NOMO-1 (cell line): ENCODE results near the gene NKAIN2.
"Not testable (repeated sequence)": the region's sequence is repeated elsewhere in the genome, so short reads cannot be mapped to it uniquely, and the experiment has no call there.

Experiments used
- DNase-seq, 2 experiments: peaks; one replicate each; lab custom pipeline; 2025; ENCODE audit not compliant: unreplicated experiment in 2 of 2; lab: John Stamatoyannopoulos, UW

Gene NKAIN2

GRCh38 chr6:124722141-124722878 is 918.6 kb downstream of the NKAIN2 start:
- no peak for DNase-seq

GRCh38 chr6:124723671-124724070 is 920.0 kb downstream of the NKAIN2 start:
- no peak for DNase-seq

GRCh38 chr6:124737804-124738203 is 934.1 kb downstream of the NKAIN2 start:
- DNase-seq: not testable (repeated sequence)

GRCh38 chr6:124738482-124738881 is 934.8 kb downstream of the NKAIN2 start:
- DNase-seq: no peak

GRCh38 chr6:124741341-124741740 is 937.7 kb downstream of the NKAIN2 start:
- no peak for DNase-seq

GRCh38 chr6:124742971-124743370 is 939.3 kb downstream of the NKAIN2 start:
- DNase-seq: no peak

- no peak for DNase-seq
Measured at GRCh38 chr6:124743420-124743819, 939.8 kb downstream of the NKAIN2 start.

GRCh38 chr6:124747349-124747748 is 943.7 kb downstream of the NKAIN2 start:
- no peak for DNase-seq

GRCh38 chr6:124748778-124749177 is 945.1 kb downstream of the NKAIN2 start:
- DNase-seq: no peak

GRCh38 chr6:124753001-124753400 is 949.3 kb downstream of the NKAIN2 start:
- DNase-seq: no peak

GRCh38 chr6:124753562-124754105 is 950.0 kb downstream of the NKAIN2 start:
- no peak for DNase-seq

- DNase-seq: no peak
Measured at GRCh38 chr6:124755321-124755720, 951.7 kb downstream of the NKAIN2 start.

- DNase-seq: peak in 1 of 2 experiments; percentile 47
Measured at GRCh38 chr6:124757560-124757959, 953.9 kb downstream of the NKAIN2 start.

GRCh38 chr6:124758663-124759062 is 955.0 kb downstream of the NKAIN2 start:
- no peak for DNase-seq

GRCh38 chr6:124765280-124765679 is 961.6 kb downstream of the NKAIN2 start:
- DNase-seq: no peak

GRCh38 chr6:124768224-124768623 is 964.6 kb downstream of the NKAIN2 start:
- no peak for DNase-seq

GRCh38 chr6:124769811-124770544 is 966.3 kb downstream of the NKAIN2 start:
- no peak for DNase-seq

GRCh38 chr6:124770784-124771183 is 967.1 kb downstream of the NKAIN2 start:
- no peak for DNase-seq

GRCh38 chr6:124772733-124773319 is 969.2 kb downstream of the NKAIN2 start:
- no peak for DNase-seq

- DNase-seq: no peak
Measured at GRCh38 chr6:124775121-124775520, 971.5 kb downstream of the NKAIN2 start.

- DNase-seq: no peak
Measured at GRCh38 chr6:124777863-124778262, 974.2 kb downstream of the NKAIN2 start.
